ENCODE data around the gene EPS15. TPM values are rescaled to one million over a fixed set of nuclear protein-coding genes. Genes with fewer than 3 reads are reported as not detected.

The EPS15 gene
- total and polyA plus RNA-seq, 8 donors: 13.3 to 139 (median 46.8) TPM

GRCh38 chr1:51313268-51313852 is 205.7 kb downstream of the EPS15 start:
- Histone ChIP-seq H3K9me3 (no peaks in the 10 kb centered on the region), H3K4me1 (peaks cover 15 to 30% (median 23%) of the 10 kb centered on the region in 4 donors), H3K27ac (peak overlapping the region in 4 of 5 donors; percentile 55 to 85 (median 70)), H3K27me3 (no peaks in the 10 kb centered on the region), H3K36me3 (peaks cover 0 to 27% (median 19%) of the 10 kb centered on the region in 4 donors), H3K4me3 (no peak overlapping the region)
- TF ChIP-seq EP300 (IDR thresholded peaks at IDR 0.05) (no peak), CTCF (IDR thresholded peaks at IDR 0.05) (peak in 2 of 7 experiments; percentile 14 to 24)
- intact Hi-C loops (cut with DNase I; ENCODE audit: low total_unique reads): no loop called here
- WGBS, 5 donors: 79 to 98% (median 91%) methylated on average over 5 of the region's 5 CpGs
- DNase-seq: no peak

- TF ChIP-seq EP300 (IDR thresholded peaks at IDR 0.05) (no peak), POLR2AphosphoS5 (IDR thresholded peaks at IDR 0.05) (no peak), CTCF (IDR thresholded peaks at IDR 0.05) (no peak), POLR2A (IDR thresholded peaks at IDR 0.05) (no peak)
- Histone ChIP-seq H3K4me3 (no peak overlapping the region), H3K27me3 (no peaks in the 10 kb centered on the region), H3K27ac (no peak overlapping the region), H3K36me3 (peaks cover 0 to 24% (median 19%) of the 10 kb centered on the region in 4 donors), H3K4me1 (peaks cover 15 to 30% (median 23%) of the 10 kb centered on the region in 4 donors), H3K9me3 (no peaks in the 10 kb centered on the region)
- DNase-seq: no peak
- intact Hi-C loops (cut with DNase I; ENCODE audit: low total_unique reads): no loop called here
- WGBS, 5 donors: 79 to 100% (median 88%) methylated on average over 3 to 4 of the region's 4 CpGs
These were observed 206.3 kb downstream of the EPS15 start for GRCh38 chr1:51312718-51313117.

GRCh38 chr1:51311826-51312225 is 207.2 kb downstream of the EPS15 start:
- no peak overlapping the region for H3K4me3 ChIP-seq
- no peak for DNase-seq
- TF ChIP-seq POLR2AphosphoS5 (IDR thresholded peaks at IDR 0.05): no peak
- TF ChIP-seq POLR2A (IDR thresholded peaks at IDR 0.05): no peak
- TF ChIP-seq EP300 (IDR thresholded peaks at IDR 0.05): no peak
- TF ChIP-seq CTCF (IDR thresholded peaks at IDR 0.05): no peak
- 90 to 98% (median 94%) methylated on average over 5 of the region's 5 CpGs for WGBS, 5 donors
- H3K36me3 ChIP-seq: peaks cover 0 to 24% (median 19%) of the 10 kb centered on the region in 4 donors
- no peaks in the 10 kb centered on the region for H3K9me3 ChIP-seq
- intact Hi-C loops (cut with DNase I; ENCODE audit: low total_unique reads): no loop called here
- peaks cover 15 to 30% (median 23%) of the 10 kb centered on the region in 4 donors for H3K4me1 ChIP-seq
- H3K27ac ChIP-seq: no peak overlapping the region
- H3K27me3 ChIP-seq: no peaks in the 10 kb centered on the region

GRCh38 chr1:51310871-51311613 is 208.0 kb downstream of the EPS15 start:
- Histone ChIP-seq H3K4me1 (peaks cover 13 to 27% (median 22%) of the 10 kb centered on the region in 4 donors), H3K36me3 (peaks cover 0 to 24% (median 19%) of the 10 kb centered on the region in 4 donors), H3K9me3 (no peaks in the 10 kb centered on the region), H3K27ac (no peak overlapping the region), H3K27me3 (no peaks in the 10 kb centered on the region), H3K4me3 (no peak overlapping the region)
- intact Hi-C loops (cut with DNase I; ENCODE audit: low total_unique reads): no loop called here
- no peak for TF ChIP-seq POLR2AphosphoS5 (IDR thresholded peaks at IDR 0.05)
- TF ChIP-seq CTCF (IDR thresholded peaks at IDR 0.05): no peak
- TF ChIP-seq EP300 (IDR thresholded peaks at IDR 0.05): no peak
- TF ChIP-seq POLR2A (IDR thresholded peaks at IDR 0.05): no peak
- DNase-seq: no peak
- WGBS, 5 donors: 68 to 81% (median 76%) methylated on average over 15 of the region's 15 CpGs

Measured in stomach (tissue), 9 donors.